Right hindlimb (tissue), 1 donor: ENCODE measurements around the gene SLC9A8.
A peak's percentile ranks its signal among the peaks of the same experiment; 100 is the strongest.
"Not testable (repeated sequence)": the region's sequence is repeated elsewhere in the genome, so short reads cannot be mapped to it uniquely, and the experiment has no call there.

Experiments
- DNase-seq: peaks from one replicate; pipeline ENCODE4 v3.0.0-alpha.2; 2018

The SLC9A8 gene

GRCh38 chr20:49880724-49881445, 68.3 kb downstream of the SLC9A8 start:
- no peak for DNase-seq

- no peak for DNase-seq
Measured at GRCh38 chr20:49882171-49882970, 69.7 kb downstream of the SLC9A8 start.

- no peak for DNase-seq
Measured at GRCh38 chr20:49883246-49883802, 70.7 kb downstream of the SLC9A8 start.

- no peak for DNase-seq
Measured at GRCh38 chr20:49885558-49886332, 73.1 kb downstream of the SLC9A8 start.

GRCh38 chr20:49886571-49887213, 74.1 kb downstream of the SLC9A8 start:
- no peak for DNase-seq

- peak; percentile 61 for DNase-seq
Measured at GRCh38 chr20:49887251-49888211, 74.9 kb downstream of the SLC9A8 start.

- peak; percentile 72 for DNase-seq
Measured at GRCh38 chr20:49888212-49889000, 75.8 kb downstream of the SLC9A8 start.

GRCh38 chr20:49889001-49889934, 76.6 kb downstream of the SLC9A8 start:
- no peak for DNase-seq

- DNase-seq: no peak
Measured at GRCh38 chr20:49889935-49890333, 77.3 kb downstream of the SLC9A8 start.

- DNase-seq: peak; percentile 45
Measured at GRCh38 chr20:49890471-49891361, 78.1 kb downstream of the SLC9A8 start.

GRCh38 chr20:49891476-49892110, 79.0 kb downstream of the SLC9A8 start:
- DNase-seq: no peak

GRCh38 chr20:49892260-49892659, 79.6 kb downstream of the SLC9A8 start:
- DNase-seq: no peak

GRCh38 chr20:49892817-49893216, 80.2 kb downstream of the SLC9A8 start:
- DNase-seq: no peak

GRCh38 chr20:49893242-49894072, 80.8 kb downstream of the SLC9A8 start:
- DNase-seq: no peak

GRCh38 chr20:49894073-49894470, 81.4 kb downstream of the SLC9A8 start:
- DNase-seq: no peak

GRCh38 chr20:49895474-49896093, 83.0 kb downstream of the SLC9A8 start:
- DNase-seq: not testable (repeated sequence)
